ENCODE data around the gene PRKCA. TPM values are rescaled to one million over a fixed set of nuclear protein-coding genes. Genes with fewer than 3 reads are reported as not detected.

Gene PRKCA
- polyA plus RNA-seq, 2 of the 4 experiments (the other 2 are of a cell fraction): 28.8 to 65.0 TPM

GRCh38 chr17:66535611-66536010 is 233.2 kb downstream of the PRKCA start (continued):
- TF ChIP-seq REST (IDR thresholded peaks at IDR 0.05) (no peak), E2F6 (IDR thresholded peaks at IDR 0.05; ENCODE audit: borderline replicate concordance, low read depth) (no peak), CTCF (IDR thresholded peaks at IDR 0.05) (no peak), SREBF2 (IDR thresholded peaks at IDR 0.05) (no peak)

- ChIA-PET POLR2A (no interaction called here), CTCF (interaction anchor here (0.8 to 2.0 kb wide), 3 partner anchors 10 to 337 kb away, joined by 3 to 9 read pairs (median 6); no protein-coding TSS in a partner anchor)
- DNase-seq (ENCODE audit: low read depth in 1 of 2, low spot score in 1 of 2) (no peak), FAIRE-seq (no peak), ATAC-seq (no peak)
- Histone ChIP-seq H3K4me2 (no peak overlapping the region), H3K4me1 (peaks cover 35% of the 10 kb centered on the region), H3K4me3 (no peak overlapping the region), H3K9me3 (no peaks in the 10 kb centered on the region), H3K27ac (no peak overlapping the region)
- WGBS (ENCODE audit: missing lambda C conversion rate): 77% methylated on average over 5 of the region's 5 CpGs
- TF ChIP-seq HOXB13 (CRISPR knock-in tag; IDR thresholded peaks at IDR 0.05; ENCODE audit: low read depth) (no peak), CBX2 (IDR thresholded peaks at IDR 0.05; ENCODE audit: borderline replicate concordance, low read depth) (no peak), FOSB (CRISPR knock-in tag; IDR thresholded peaks at IDR 0.05) (no peak), RARB (CRISPR knock-in tag; IDR thresholded peaks at IDR 0.05) (no peak)
Measured at GRCh38 chr17:66537502-66537901, 235.1 kb downstream of the PRKCA start.

GRCh38 chr17:66538776-66539175 is 236.4 kb downstream of the PRKCA start:
- H3K4me3 ChIP-seq: no peak overlapping the region
- ATAC-seq: no peak
- H3K4me2 ChIP-seq: no peak overlapping the region
- DNase-seq (ENCODE audit: low read depth in 1 of 2, low spot score in 1 of 2): no peak
- no peaks in the 10 kb centered on the region for H3K9me3 ChIP-seq
- FAIRE-seq: no peak
- TF ChIP-seq RCOR1 (IDR thresholded peaks at IDR 0.05; ENCODE audit: low read depth, low read length) (no peak), HDAC2 (IDR thresholded peaks at IDR 0.05) (no peak), PBX3 (IDR thresholded peaks at IDR 0.05) (no peak)
- POLR2A ChIA-PET: no interaction called here
- CTCF ChIA-PET: interaction anchor here (0.8 to 2.0 kb wide), 4 partner anchors 9 to 28 kb away, joined by 3 to 9 read pairs (median 6); no protein-coding TSS in a partner anchor
- H3K4me1 ChIP-seq: peaks cover 43% of the 10 kb centered on the region
- H3K27ac ChIP-seq: peak overlapping the region in 1 of 2 experiments; percentile 31; a peak in 2 of 6 replicates
- 57% methylated on average over 5 of the region's 5 CpGs for WGBS (ENCODE audit: missing lambda C conversion rate)

GRCh38 chr17:66540131-66540781 is 237.8 kb downstream of the PRKCA start:
- H3K4me3 ChIP-seq: no peak overlapping the region
- ChIA-PET CTCF (interaction anchor here (0.6 to 1.7 kb wide), 4 partner anchors 10 to 221 kb away, joined by 3 to 5 read pairs (median 3); no protein-coding TSS in a partner anchor), POLR2A (no interaction called here)
- DNase-seq (ENCODE audit: low read depth in 1 of 2, low spot score in 1 of 2) (no peak), FAIRE-seq (no peak), ATAC-seq (peak in 1 of 2 experiments; percentile 44; a peak in 3 of 6 replicates)
- peaks cover 48% of the 10 kb centered on the region for H3K4me1 ChIP-seq
- TF ChIP-seq USF2 (IDR thresholded peaks at IDR 0.05): no peak
- no peak for TF ChIP-seq ELK1 (IDR thresholded peaks at IDR 0.05; ENCODE audit: low read depth, low read length)
- no peak for TF ChIP-seq FOSL2 (IDR thresholded peaks at IDR 0.05)
- TF ChIP-seq FOSL2 (CRISPR knock-in tag; IDR thresholded peaks at IDR 0.05): no peak
- no peak for TF ChIP-seq JUN (IDR thresholded peaks at IDR 0.05)
- TF ChIP-seq CHD4 (IDR thresholded peaks at IDR 0.05; ENCODE audit: borderline replicate concordance): no peak
- TF ChIP-seq CBX2 (IDR thresholded peaks at IDR 0.05; ENCODE audit: borderline replicate concordance, low read depth): no peak
- no peak for TF ChIP-seq EHMT2 (IDR thresholded peaks at IDR 0.05; ENCODE audit: low read depth)
- no peak for TF ChIP-seq NPAS2 (CRISPR knock-in tag; IDR thresholded peaks at IDR 0.05; ENCODE audit: borderline replicate concordance)
- no peak for TF ChIP-seq KDM5A (IDR thresholded peaks at IDR 0.05)
- TF ChIP-seq ZNF302 (CRISPR knock-in tag; IDR thresholded peaks at IDR 0.05): no peak
- peak overlapping the region; percentile 12 to 83; a peak in 4 of 6 replicates for H3K27ac ChIP-seq
- 0 out of 3 replicates have a peak, but pooled peaks cover under 1% of the 10 kb centered on the region for H3K9me3 ChIP-seq
- WGBS (ENCODE audit: missing lambda C conversion rate): 82% methylated on average over 17 of the region's 17 CpGs
- peak overlapping the region; percentile 38 for H3K4me2 ChIP-seq
